ENCODE measurements around the gene PICK1. TPM values are rescaled to one million over a fixed set of nuclear protein-coding genes. Genes with fewer than 3 reads are reported as not detected.
A peak's percentile ranks its signal among the peaks of the same experiment; 100 is the strongest.

Gene PICK1
- total and polyA plus RNA-seq, 2 of the 4 experiments (the other 2 are of a cell fraction), result 16.5 to 21.0 TPM

DNA sequence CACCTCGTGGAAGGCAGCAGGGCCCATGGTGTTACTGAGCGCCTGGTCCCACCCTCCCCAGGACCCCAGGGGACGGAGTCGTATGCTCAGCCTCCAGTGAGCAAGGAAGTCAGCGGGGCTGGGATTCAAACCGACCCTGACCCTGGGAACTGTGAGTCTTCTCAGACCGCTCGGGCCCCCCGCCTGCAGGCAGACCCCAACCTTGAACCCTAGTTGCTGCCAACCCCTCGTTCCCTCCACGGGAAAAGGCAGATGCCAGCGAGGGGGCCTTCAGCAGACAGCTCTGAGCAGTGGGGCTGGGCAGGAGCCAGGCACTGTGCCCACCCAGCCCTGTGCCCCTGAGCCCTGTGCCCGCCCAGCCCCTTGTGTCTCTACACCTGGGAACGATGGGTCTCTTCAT lies 20.4 kb downstream of the PICK1 start:
- no peak overlapping the region for H2BK120ac ChIP-seq (ENCODE audit: low read depth, low read length)
- no peaks in the 10 kb centered on the region for H4K20me1 ChIP-seq (ENCODE audit: insufficient read depth, low read length)
- no peak overlapping the region for H4K91ac ChIP-seq (ENCODE audit: insufficient read depth, low read depth, low read length)
- H3K9me1 ChIP-seq (ENCODE audit: insufficient read depth, low read length), result 0 out of 2 replicates have a peak, but pooled peaks cover 6% of the 10 kb centered on the region
- H2AK5ac ChIP-seq (ENCODE audit: low read depth, low read length), result no peak overlapping the region
- no peak overlapping the region for H3K23ac ChIP-seq (ENCODE audit: low read depth, low read length)
- no peaks in the 10 kb centered on the region for H3K9me3 ChIP-seq (ENCODE audit: control insufficient read depth, insufficient read depth, low read length)
- H4K8ac ChIP-seq (ENCODE audit: low read depth in 2 of 2, low read length in 2 of 2), result no peak overlapping the region
- H3K4me3 ChIP-seq (ENCODE audit: insufficient read depth, low read depth, low read length), result no peak overlapping the region
- H2BK15ac ChIP-seq (ENCODE audit: low read depth, low read length), result no peak overlapping the region
- H3K27me3 ChIP-seq (ENCODE audit: control insufficient read depth, insufficient read depth, low read length), result peaks cover 22% of the 10 kb centered on the region
- H3K18ac ChIP-seq (ENCODE audit: low read depth, low read length), result no peak overlapping the region
- no peak overlapping the region for H3K4ac ChIP-seq (ENCODE audit: low read depth, low read length)
- peak overlapping the region; percentile 35 for H2AK9ac ChIP-seq (replicated peaks; ENCODE audit: low read depth, low read length, poor library complexity)
- DNase-seq (no peak), ATAC-seq (ENCODE audit: low read depth) (no peak)
- no peak overlapping the region for H3K4me2 ChIP-seq (ENCODE audit: low read depth, low read length)
- H3K36me3 ChIP-seq (ENCODE audit: control insufficient read depth, insufficient read depth, low read length), result peaks cover 8% of the 10 kb centered on the region
- no peak overlapping the region for H3K56ac ChIP-seq (ENCODE audit: extremely low read depth, insufficient read depth, low read length)
- H3K79me1 ChIP-seq (ENCODE audit: low read depth in 1 of 2, low read length in 2 of 2), result no peaks in the 10 kb centered on the region
- no peak overlapping the region for H3K9ac ChIP-seq (ENCODE audit: low read depth, low read length)
- H2BK5ac ChIP-seq (ENCODE audit: low read depth, low read length, poor library complexity, severe bottlenecking), result no peak overlapping the region
- intact Hi-C loops (cut with micrococcal nuclease) (no loop called here), in situ Hi-C loops (cut with MboI; ENCODE audit: low sequenced_read_pairs) (no loop called here), dilution Hi-C loops (cut with HindIII; ENCODE audit: low sequenced_read_pairs, unreplicated experiment) (no loop called here)
- H2AFZ ChIP-seq (replicated peaks; ENCODE audit: low read length, poor library complexity), result no peak overlapping the region
- H3K14ac ChIP-seq (replicated peaks; ENCODE audit: low read depth, low read length), result no peak overlapping the region
- TF ChIP-seq RAD21 (IDR thresholded peaks at IDR 0.05; ENCODE audit: low read length) (no peak), NFE2L2 (IDR thresholded peaks at IDR 0.05; ENCODE audit: low read depth, low read length) (no peak), MXI1 (IDR thresholded peaks at IDR 0.05; ENCODE audit: borderline replicate concordance, low read depth, low read length) (no peak), MAFK (IDR thresholded peaks at IDR 0.05; ENCODE audit: low read depth, low read length) (no peak), CTCF (conservative IDR thresholded peaks at IDR 0.05; ENCODE audit: low read depth, low read length) (no peak), RCOR1 (IDR thresholded peaks at IDR 0.05; ENCODE audit: insufficient replicate concordance, low read length) (no peak), USF2 (IDR thresholded peaks at IDR 0.05; ENCODE audit: low read depth, low read length) (no peak), FOS (IDR thresholded peaks at IDR 0.05; ENCODE audit: low read depth, low read length) (no peak), POLR2A (IDR thresholded peaks at IDR 0.05; ENCODE audit: low read depth, low read length) (no peak), BHLHE40 (IDR thresholded peaks at IDR 0.05; ENCODE audit: low read depth, low read length) (no peak), MAZ (IDR thresholded peaks at IDR 0.05; ENCODE audit: borderline replicate concordance, low read depth, low read length) (no peak), RFX5 (IDR thresholded peaks at IDR 0.05; ENCODE audit: low read depth, low read length) (no peak), CHD1 (IDR thresholded peaks at IDR 0.05; ENCODE audit: low read depth, low read length) (no peak), SMC3 (IDR thresholded peaks at IDR 0.05; ENCODE audit: low read depth, low read length) (no peak), CEBPB (IDR thresholded peaks at IDR 0.05; ENCODE audit: low read depth, low read length) (no peak)
- TF ChIP-seq, protein P1, sequence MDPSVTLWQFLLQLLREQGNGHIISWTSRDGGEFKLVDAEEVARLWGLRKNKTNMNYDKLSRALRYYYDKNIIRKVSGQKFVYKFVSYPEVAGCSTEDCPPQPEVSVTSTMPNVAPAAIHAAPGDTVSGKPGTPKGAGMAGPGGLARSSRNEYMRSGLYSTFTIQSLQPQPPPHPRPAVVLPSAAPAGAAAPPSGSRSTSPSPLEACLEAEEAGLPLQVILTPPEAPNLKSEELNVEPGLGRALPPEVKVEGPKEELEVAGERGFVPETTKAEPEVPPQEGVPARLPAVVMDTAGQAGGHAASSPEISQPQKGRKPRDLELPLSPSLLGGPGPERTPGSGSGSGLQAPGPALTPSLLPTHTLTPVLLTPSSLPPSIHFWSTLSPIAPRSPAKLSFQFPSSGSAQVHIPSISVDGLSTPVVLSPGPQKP (IDR thresholded peaks at IDR 0.05; ENCODE audit: borderline replicate concordance, low read depth, low read length), result no peak
- no peak overlapping the region for H2BK20ac ChIP-seq (ENCODE audit: low read depth, low read length)
- ChIA-PET CTCF (no interaction called here), POLR2A (ENCODE audit: unreplicated experiment) (no interaction called here)
- no peak overlapping the region for H4K5ac ChIP-seq (ENCODE audit: low read depth, low read length)
- H3K4me1 ChIP-seq (ENCODE audit: control insufficient read depth, insufficient read depth, low read length), result no peaks in the 10 kb centered on the region; the same call in 1 of the 2 replicates
- BruUV-seq (replicated peaks), result no TSS peak
- H3K27ac ChIP-seq (ENCODE audit: insufficient read depth, low read length), result no peak overlapping the region
- WGBS, 2 experiments (ENCODE audit: extremely low coverage in 2 of 2, insufficient read length in 1 of 2), result 75% methylated on average over 10 of the region's 14 CpGs; no CpG with 5 or more reads in 1 of the 2 experiments

All from IMR-90 (cell line).